ENCODE measurements around the gene CNTNAP2. TPM values are rescaled to one million over a fixed set of nuclear protein-coding genes. Genes with fewer than 3 reads are reported as not detected.

CNTNAP2 gene
- total RNA-seq, 1 donor from 2014 or later = not detected

GRCh38 chr7:148210804-148211325 is 2094.3 kb downstream of the CNTNAP2 start:
- Mint-ChIP-seq H3K36me3 (ENCODE audit: low read depth) (no peaks in the 10 kb centered on the region), H3K9me3 (no peaks in the 10 kb centered on the region), H3K4me1 (ENCODE audit: low read depth) (no peaks in the 10 kb centered on the region), H3K4me3 (no peak overlapping the region), H3K27me3 (ENCODE audit: insufficient read depth) (peaks cover 2% of the 10 kb centered on the region), H3K27ac (no peak overlapping the region)
- DNase-seq (ENCODE audit: low spot score) = no peak
- intact Hi-C loops (cut with micrococcal nuclease) = no loop called here

- Mint-ChIP-seq H3K36me3 (ENCODE audit: low read depth) (no peaks in the 10 kb centered on the region), H3K9me3 (no peaks in the 10 kb centered on the region), H3K4me3 (no peak overlapping the region), H3K4me1 (ENCODE audit: low read depth) (no peaks in the 10 kb centered on the region), H3K27ac (no peak overlapping the region), H3K27me3 (ENCODE audit: insufficient read depth) (peaks cover 2% of the 10 kb centered on the region)
- no peak for DNase-seq (ENCODE audit: low spot score)
- intact Hi-C loops (cut with micrococcal nuclease) = no loop called here
These were observed 2095.1 kb downstream of the CNTNAP2 start for GRCh38 chr7:148211740-148212151.

- intact Hi-C loops (cut with micrococcal nuclease) = no loop called here
- Mint-ChIP-seq H3K4me1 (ENCODE audit: low read depth) (no peaks in the 10 kb centered on the region), H3K4me3 (no peak overlapping the region), H3K27me3 (ENCODE audit: insufficient read depth) (peaks cover 2% of the 10 kb centered on the region), H3K27ac (no peak overlapping the region), H3K9me3 (no peaks in the 10 kb centered on the region), H3K36me3 (ENCODE audit: low read depth) (no peaks in the 10 kb centered on the region)
- no peak for DNase-seq (ENCODE audit: low spot score)
These were observed 2096.1 kb downstream of the CNTNAP2 start for GRCh38 chr7:148212731-148213130.

- DNase-seq (ENCODE audit: low spot score) = no peak
- no peaks in the 10 kb centered on the region for H3K36me3 Mint-ChIP-seq (ENCODE audit: low read depth)
- H3K4me1 Mint-ChIP-seq (ENCODE audit: low read depth) = no peaks in the 10 kb centered on the region
- H3K27ac Mint-ChIP-seq = no peak overlapping the region
- intact Hi-C loops (cut with micrococcal nuclease) = no loop called here
- peaks cover 2% of the 10 kb centered on the region for H3K27me3 Mint-ChIP-seq (ENCODE audit: insufficient read depth)
- H3K9me3 Mint-ChIP-seq = no peaks in the 10 kb centered on the region
- no peak overlapping the region for H3K4me3 Mint-ChIP-seq
These were observed 2097.5 kb downstream of the CNTNAP2 start for GRCh38 chr7:148214101-148214500.

- intact Hi-C loops (cut with micrococcal nuclease) = no loop called here
- no peaks in the 10 kb centered on the region for H3K36me3 Mint-ChIP-seq (ENCODE audit: low read depth)
- no peak overlapping the region for H3K4me3 Mint-ChIP-seq
- DNase-seq (ENCODE audit: low spot score) = no peak
- H3K4me1 Mint-ChIP-seq (ENCODE audit: low read depth) = no peaks in the 10 kb centered on the region
- no peaks in the 10 kb centered on the region for H3K9me3 Mint-ChIP-seq
- H3K27me3 Mint-ChIP-seq (ENCODE audit: insufficient read depth) = peaks cover 1% of the 10 kb centered on the region
- H3K27ac Mint-ChIP-seq = no peak overlapping the region
These were observed 2102.0 kb downstream of the CNTNAP2 start for GRCh38 chr7:148218603-148219002.

- intact Hi-C loops (cut with micrococcal nuclease) = no loop called here
- DNase-seq (ENCODE audit: low spot score) = no peak
- no peaks in the 10 kb centered on the region for H3K36me3 Mint-ChIP-seq (ENCODE audit: low read depth)
- H3K27ac Mint-ChIP-seq = no peak overlapping the region
- no peaks in the 10 kb centered on the region for H3K27me3 Mint-ChIP-seq (ENCODE audit: insufficient read depth)
- peaks cover 18% of the 10 kb centered on the region for H3K9me3 Mint-ChIP-seq
- H3K4me3 Mint-ChIP-seq = no peak overlapping the region
- H3K4me1 Mint-ChIP-seq (ENCODE audit: low read depth) = no peaks in the 10 kb centered on the region
These were observed 2106.1 kb downstream of the CNTNAP2 start for GRCh38 chr7:148222721-148223120.

- Mint-ChIP-seq H3K4me1 (ENCODE audit: low read depth) (no peaks in the 10 kb centered on the region), H3K36me3 (ENCODE audit: low read depth) (no peaks in the 10 kb centered on the region), H3K27me3 (ENCODE audit: insufficient read depth) (no peaks in the 10 kb centered on the region), H3K27ac (no peak overlapping the region), H3K9me3 (peaks cover 18% of the 10 kb centered on the region), H3K4me3 (no peak overlapping the region)
- intact Hi-C loops (cut with micrococcal nuclease) = no loop called here
- no peak for DNase-seq (ENCODE audit: low spot score)
These were observed 2106.6 kb downstream of the CNTNAP2 start for GRCh38 chr7:148223160-148223559.

GRCh38 chr7:148223738-148224137 is 2107.1 kb downstream of the CNTNAP2 start:
- H3K4me1 Mint-ChIP-seq (ENCODE audit: low read depth) = no peaks in the 10 kb centered on the region
- DNase-seq (ENCODE audit: low spot score) = no peak
- no peaks in the 10 kb centered on the region for H3K36me3 Mint-ChIP-seq (ENCODE audit: low read depth)
- intact Hi-C loops (cut with micrococcal nuclease) = no loop called here
- H3K27me3 Mint-ChIP-seq (ENCODE audit: insufficient read depth) = no peaks in the 10 kb centered on the region
- H3K4me3 Mint-ChIP-seq = no peak overlapping the region
- peaks cover 18% of the 10 kb centered on the region for H3K9me3 Mint-ChIP-seq
- H3K27ac Mint-ChIP-seq = no peak overlapping the region

GRCh38 chr7:148230296-148230695 is 2113.7 kb downstream of the CNTNAP2 start:
- Mint-ChIP-seq H3K4me3 (no peak overlapping the region), H3K9me3 (peaks cover 3% of the 10 kb centered on the region), H3K27ac (no peak overlapping the region), H3K36me3 (ENCODE audit: low read depth) (no peaks in the 10 kb centered on the region), H3K27me3 (ENCODE audit: insufficient read depth) (no peaks in the 10 kb centered on the region), H3K4me1 (ENCODE audit: low read depth) (no peaks in the 10 kb centered on the region)
- intact Hi-C loops (cut with micrococcal nuclease) = no loop called here
- no peak for DNase-seq (ENCODE audit: low spot score)

- intact Hi-C loops (cut with micrococcal nuclease) = no loop called here
- Mint-ChIP-seq H3K27ac (no peak overlapping the region), H3K27me3 (ENCODE audit: insufficient read depth) (no peaks in the 10 kb centered on the region), H3K9me3 (no peaks in the 10 kb centered on the region), H3K4me1 (ENCODE audit: low read depth) (no peaks in the 10 kb centered on the region), H3K36me3 (ENCODE audit: low read depth) (no peaks in the 10 kb centered on the region), H3K4me3 (no peak overlapping the region)
- no peak for DNase-seq (ENCODE audit: low spot score)
These were observed 2114.3 kb downstream of the CNTNAP2 start for GRCh38 chr7:148230883-148231282.

- Mint-ChIP-seq H3K4me1 (ENCODE audit: low read depth) (no peaks in the 10 kb centered on the region), H3K9me3 (no peaks in the 10 kb centered on the region), H3K27me3 (ENCODE audit: insufficient read depth) (no peaks in the 10 kb centered on the region), H3K4me3 (no peak overlapping the region), H3K36me3 (ENCODE audit: low read depth) (no peaks in the 10 kb centered on the region), H3K27ac (no peak overlapping the region)
- DNase-seq (ENCODE audit: low spot score) = no peak
- intact Hi-C loops (cut with micrococcal nuclease) = no loop called here
These were observed 2116.2 kb downstream of the CNTNAP2 start for GRCh38 chr7:148232784-148233183.

GRCh38 chr7:148234715-148235114 is 2118.1 kb downstream of the CNTNAP2 start:
- no peaks in the 10 kb centered on the region for H3K27me3 Mint-ChIP-seq (ENCODE audit: insufficient read depth)
- H3K36me3 Mint-ChIP-seq (ENCODE audit: low read depth) = no peaks in the 10 kb centered on the region
- DNase-seq (ENCODE audit: low spot score) = no peak
- H3K4me1 Mint-ChIP-seq (ENCODE audit: low read depth) = no peaks in the 10 kb centered on the region
- H3K9me3 Mint-ChIP-seq = no peaks in the 10 kb centered on the region
- intact Hi-C loops (cut with micrococcal nuclease) = no loop called here
- no peak overlapping the region for H3K27ac Mint-ChIP-seq
- no peak overlapping the region for H3K4me3 Mint-ChIP-seq

GRCh38 chr7:148238761-148239325 is 2122.2 kb downstream of the CNTNAP2 start:
- Mint-ChIP-seq H3K27me3 (ENCODE audit: insufficient read depth) (peaks cover 10% of the 10 kb centered on the region), H3K4me1 (ENCODE audit: low read depth) (no peaks in the 10 kb centered on the region), H3K36me3 (ENCODE audit: low read depth) (no peaks in the 10 kb centered on the region), H3K27ac (no peak overlapping the region), H3K4me3 (no peak overlapping the region), H3K9me3 (no peaks in the 10 kb centered on the region)
- intact Hi-C loops (cut with micrococcal nuclease) = no loop called here
- no peak for DNase-seq (ENCODE audit: low spot score)
